Mesothelial cell of epicardium (in vitro differentiated cells): Measurements from ENCODE around the gene SLCO3A1. TPM values are rescaled to one million over a fixed set of nuclear protein-coding genes. Genes with fewer than 3 reads are reported as not detected.

Source experiments
- DNase-seq, 2 experiments: peaks; one replicate each; pipeline ENCODE4 v3.0.0; 2021; ENCODE audit warnings: low spot score in 2 of 2; ENCODE audit not compliant: unreplicated experiment in 2 of 2
- H3K27ac Mint-ChIP-seq: 2 replicates; pipeline ENCODE4 v1.8.0; 2021; ENCODE audit warnings: mixed read lengths
- H3K27me3 Mint-ChIP-seq: 2 replicates; pipeline ENCODE4 v1.8.0; 2021; ENCODE audit warnings: low read depth, mixed read lengths
- H3K36me3 Mint-ChIP-seq: 2 replicates; pipeline ENCODE4 v1.8.0; 2021; ENCODE audit warnings: mixed read lengths
- H3K4me1 Mint-ChIP-seq: 2 replicates; pipeline ENCODE4 v1.8.0; 2021; ENCODE audit warnings: mixed read lengths
- H3K4me3 Mint-ChIP-seq: 2 replicates; pipeline ENCODE4 v1.8.0; 2021; ENCODE audit warnings: mild to moderate bottlenecking, moderate library complexity, mixed read lengths
- H3K9me3 Mint-ChIP-seq: 2 replicates; pipeline ENCODE4 v1.8.0; 2021; ENCODE audit warnings: mixed read lengths
- CTCF ChIP-seq: fragments of 200-600 bp; sonication (generic); IDR thresholded peaks from one replicate; pipeline ENCODE4 v1.5.0; 2021; ENCODE audit warnings: antibody characterized with exemption; ENCODE audit not compliant: unreplicated experiment
- total RNA-seq: library from RNA; stranded (reverse); gene quantifications from 3 replicates; pipeline ENCODE4 v1.2.1, GENCODE V29; 2021

Gene SLCO3A1
- total RNA-seq, 1 donor from 2014 or later = 1.9 TPM

GRCh38 chr15:92006186-92007028 is 152.9 kb downstream of the SLCO3A1 start:
- no peaks in the 10 kb centered on the region for H3K9me3 Mint-ChIP-seq
- no peaks in the 10 kb centered on the region for H3K36me3 Mint-ChIP-seq
- H3K4me1 Mint-ChIP-seq = peaks cover 12% of the 10 kb centered on the region
- H3K4me3 Mint-ChIP-seq = no peak overlapping the region
- H3K27me3 Mint-ChIP-seq = peaks cover 54% of the 10 kb centered on the region
- TF ChIP-seq CTCF = no peak
- DNase-seq = no peak
- no peak overlapping the region for H3K27ac Mint-ChIP-seq

- Mint-ChIP-seq H3K27ac (no peak overlapping the region), H3K36me3 (no peaks in the 10 kb centered on the region), H3K9me3 (no peaks in the 10 kb centered on the region), H3K4me1 (peaks cover 16% of the 10 kb centered on the region), H3K27me3 (peaks cover 45% of the 10 kb centered on the region), H3K4me3 (no peak overlapping the region)
- TF ChIP-seq CTCF = no peak
- no peak for DNase-seq
Observed at GRCh38 chr15:92009162-92009561, 155.7 kb downstream of the SLCO3A1 start.

DNA sequence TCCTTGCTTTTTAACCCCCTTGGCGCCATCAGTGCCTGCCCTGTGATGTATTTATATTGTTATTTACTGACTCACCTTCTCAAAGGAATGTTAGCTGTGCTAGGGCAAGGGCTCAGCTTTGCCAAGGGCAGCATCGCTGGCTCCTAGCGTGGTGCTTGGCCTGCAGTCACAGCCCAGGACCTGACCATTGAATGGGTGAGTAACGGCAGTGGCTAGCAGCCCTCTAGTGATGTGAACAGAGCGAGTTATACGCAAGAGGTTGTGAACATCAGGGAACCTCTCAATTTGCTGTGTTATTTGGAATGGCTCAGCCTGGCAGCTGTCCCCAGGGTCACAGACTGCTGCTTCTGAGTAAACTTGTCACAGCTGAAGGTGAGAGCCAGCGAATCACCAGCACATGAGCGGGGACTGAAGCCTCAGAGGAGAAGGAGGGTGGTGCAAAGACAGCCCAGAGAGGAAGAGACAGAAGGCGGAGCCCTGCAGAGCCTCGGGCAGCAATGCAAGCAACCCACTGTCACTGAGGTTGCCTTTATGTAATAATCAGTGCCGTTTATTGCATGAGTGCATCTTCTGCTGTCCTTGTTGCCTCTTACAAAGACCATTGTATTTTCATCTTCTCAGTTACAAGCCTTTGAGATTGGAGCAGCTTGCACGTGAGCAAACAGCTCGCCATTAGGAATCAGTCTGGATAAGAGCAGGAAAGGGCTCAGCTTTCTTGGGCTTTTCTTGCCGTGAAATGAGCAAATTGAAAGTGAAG is 158.3 kb downstream of the SLCO3A1 start:
- TF ChIP-seq CTCF = no peak
- H3K4me3 Mint-ChIP-seq = no peak overlapping the region
- peaks cover 48% of the 10 kb centered on the region for H3K27me3 Mint-ChIP-seq
- no peaks in the 10 kb centered on the region for H3K36me3 Mint-ChIP-seq
- DNase-seq = no peak
- no peaks in the 10 kb centered on the region for H3K9me3 Mint-ChIP-seq
- no peak overlapping the region for H3K27ac Mint-ChIP-seq
- H3K4me1 Mint-ChIP-seq = peaks cover 16% of the 10 kb centered on the region

GRCh38 chr15:92012368-92012629 is 158.8 kb downstream of the SLCO3A1 start:
- DNase-seq = no peak
- H3K27ac Mint-ChIP-seq = no peak overlapping the region
- peaks cover 16% of the 10 kb centered on the region for H3K4me1 Mint-ChIP-seq
- H3K9me3 Mint-ChIP-seq = no peaks in the 10 kb centered on the region
- TF ChIP-seq CTCF = no peak
- H3K4me3 Mint-ChIP-seq = no peak overlapping the region
- peaks cover 49% of the 10 kb centered on the region for H3K27me3 Mint-ChIP-seq
- no peaks in the 10 kb centered on the region for H3K36me3 Mint-ChIP-seq

DNA sequence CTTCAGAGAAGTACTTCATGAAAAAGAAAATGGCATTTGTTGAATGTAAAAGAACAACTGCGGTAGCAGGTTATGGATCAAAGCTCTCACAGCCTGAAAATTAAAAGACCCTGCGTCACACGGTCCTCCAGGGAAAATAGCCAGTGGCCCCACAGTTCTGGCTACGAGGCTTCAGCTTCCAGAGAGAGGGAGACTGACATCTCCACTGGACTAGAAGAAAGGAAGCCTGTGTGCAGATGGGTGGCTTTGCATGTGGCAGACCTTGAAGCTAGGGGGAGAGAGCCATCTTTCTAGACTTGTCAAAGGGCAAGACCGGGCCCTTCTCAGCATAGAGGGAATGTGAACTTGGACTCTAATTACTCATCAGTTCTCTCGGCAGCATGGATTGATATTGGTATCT is 159.4 kb downstream of the SLCO3A1 start:
- H3K27ac Mint-ChIP-seq = no peak overlapping the region
- no peak for DNase-seq
- H3K36me3 Mint-ChIP-seq = no peaks in the 10 kb centered on the region
- H3K27me3 Mint-ChIP-seq = peaks cover 53% of the 10 kb centered on the region
- no peaks in the 10 kb centered on the region for H3K9me3 Mint-ChIP-seq
- no peak for TF ChIP-seq CTCF
- H3K4me1 Mint-ChIP-seq = peaks cover 16% of the 10 kb centered on the region
- H3K4me3 Mint-ChIP-seq = no peak overlapping the region
